Mesenchymal stem cell (in vitro differentiated cells and primary cell): ENCODE results near the gene MGA.
A peak's percentile ranks its signal among the peaks of the same experiment; 100 is the strongest.

Experiments
- DNase-seq: peaks from one replicate; pipeline ENCODE4 v3.0.0-alpha.2; 2013
- H2AFZ ChIP-seq: one replicate; pipeline ENCODE4 v1.6.1; 2013; ENCODE audit warnings: low read depth, mild to moderate bottlenecking, control low read depth, inconsistent platforms, low read length, moderate library complexity
- H2AK5ac ChIP-seq: 2 replicates; pipeline ENCODE4 v1.6.1; 2013; ENCODE audit warnings: low read length, moderate library complexity, mild to moderate bottlenecking, inconsistent platforms; ENCODE audit not compliant: severe bottlenecking
- H2BK120ac ChIP-seq: one replicate; pipeline ENCODE4 v1.6.1; 2013; ENCODE audit warnings: low read depth, mild to moderate bottlenecking, inconsistent platforms, low read length, moderate library complexity
- H2BK12ac ChIP-seq, 2 experiments: one replicate each; pipeline ENCODE4 v1.6.1; 2013; ENCODE audit warnings: inconsistent platforms in 2 of 2, low read length in 2 of 2, mild to moderate bottlenecking in 2 of 2, moderate library complexity in 2 of 2, control low read depth in 1 of 2
- H2BK15ac ChIP-seq: one replicate; pipeline ENCODE4 v1.6.1; 2013; ENCODE audit warnings: mild to moderate bottlenecking, low read depth, inconsistent platforms; ENCODE audit not compliant: poor library complexity, severe bottlenecking
- H2BK5ac ChIP-seq: 2 replicates; pipeline ENCODE4 v1.6.1; 2013; ENCODE audit warnings: low read depth, mild to moderate bottlenecking, low read length, control low read depth, inconsistent platforms; ENCODE audit not compliant: poor library complexity, severe bottlenecking
- H3K14ac ChIP-seq, 2 experiments: one replicate each; pipeline ENCODE4 v1.6.1; 2013; ENCODE audit warnings: inconsistent platforms in 2 of 2, low read length in 2 of 2, control low read depth in 1 of 2, mild to moderate bottlenecking in 1 of 2, moderate library complexity in 1 of 2
- H3K18ac ChIP-seq, 2 experiments: one replicate each; pipeline ENCODE4 v1.6.1; 2013; ENCODE audit warnings: inconsistent platforms in 2 of 2, low read length in 2 of 2, control low read depth in 1 of 2, low read depth in 1 of 2, mild to moderate bottlenecking in 1 of 2
- H3K23ac ChIP-seq, 2 experiments: one replicate each; pipeline ENCODE4 v1.6.1; 2013; ENCODE audit warnings: inconsistent platforms in 2 of 2, low read length in 2 of 2, mild to moderate bottlenecking in 2 of 2, moderate library complexity in 2 of 2, control low read depth in 1 of 2
- H3K27ac ChIP-seq: 2 replicates; pipeline ENCODE4 v1.5.1; 2013; ENCODE audit warnings: mild to moderate bottlenecking, moderate library complexity, low read length, control low read depth, inconsistent platforms; ENCODE audit not compliant: poor library complexity, severe bottlenecking
- H3K27me3 ChIP-seq, 2 experiments: 2 replicates each; pipeline versions ENCODE4 v1.6.1 to v1.7.0; 2013; ENCODE audit warnings: low read length in 2 of 2, mild to moderate bottlenecking in 2 of 2, moderate library complexity in 2 of 2, control low read depth in 1 of 2, inconsistent platforms in 1 of 2; ENCODE audit not compliant: control insufficient read depth in 1 of 2, insufficient read depth in 1 of 2
- H3K36me3 ChIP-seq, 2 experiments: 2 replicates each; pipeline versions ENCODE4 v1.6.1 to v1.7.0; 2013; ENCODE audit warnings: low read length in 2 of 2, control low read depth in 1 of 2, inconsistent platforms in 1 of 2, low read depth in 1 of 2, mild to moderate bottlenecking in 1 of 2; ENCODE audit not compliant: insufficient read depth in 2 of 2, control insufficient read depth in 1 of 2
- H3K4ac ChIP-seq, 2 experiments: one replicate each; pipeline ENCODE4 v1.6.1; 2013; ENCODE audit warnings: inconsistent platforms in 2 of 2, low read length in 2 of 2, mild to moderate bottlenecking in 2 of 2, moderate library complexity in 2 of 2, control low read depth in 1 of 2, low read depth in 1 of 2
- H3K4me1 ChIP-seq: 2 replicates; pipeline ENCODE4 v1.6.1; 2013; ENCODE audit warnings: low read depth, low read length, control low read depth; ENCODE audit not compliant: control insufficient read depth, insufficient read depth
- H3K4me2 ChIP-seq: 2 replicates; pipeline ENCODE4 v1.6.1; 2013; ENCODE audit warnings: low read length, mild to moderate bottlenecking, inconsistent platforms; ENCODE audit not compliant: poor library complexity, severe bottlenecking
- H3K4me3 ChIP-seq, 2 experiments: 2 replicates each; pipeline versions ENCODE4 v1.5.1 to v1.7.0; 2013; ENCODE audit warnings: low read length in 2 of 2, mild to moderate bottlenecking in 2 of 2, control low read depth in 1 of 2, low read depth in 1 of 2; ENCODE audit not compliant: insufficient read depth in 1 of 2
- H3K79me1 ChIP-seq: replicated peaks from 2 replicates; pipeline ENCODE4 v1.6.1; 2013; ENCODE audit warnings: mild to moderate bottlenecking, control low read depth, low read length, inconsistent platforms; ENCODE audit not compliant: poor library complexity, severe bottlenecking
- H3K9ac ChIP-seq: 2 replicates; pipeline ENCODE4 v1.7.0; 2013; ENCODE audit warnings: mild to moderate bottlenecking, low read length, moderate library complexity
- H3K9me3 ChIP-seq: 2 replicates; pipeline ENCODE4 v1.7.0; 2013; ENCODE audit warnings: mild to moderate bottlenecking, low read length; ENCODE audit not compliant: control insufficient read depth
- H4K8ac ChIP-seq: one replicate; pipeline ENCODE4 v1.6.1; 2013; ENCODE audit warnings: inconsistent platforms, mild to moderate bottlenecking, low read length, moderate library complexity
- H4K91ac ChIP-seq: one replicate; pipeline ENCODE4 v1.6.1; 2013; ENCODE audit warnings: mild to moderate bottlenecking, low read length, inconsistent platforms
- WGBS: methylation state at CpG from one replicate; pipeline ENCODE4 v1.1.7; 2013; ENCODE audit warnings: mixed read lengths; 5-methylcytosine and 5-hydroxymethylcytosine counted together

The MGA gene

DNA sequence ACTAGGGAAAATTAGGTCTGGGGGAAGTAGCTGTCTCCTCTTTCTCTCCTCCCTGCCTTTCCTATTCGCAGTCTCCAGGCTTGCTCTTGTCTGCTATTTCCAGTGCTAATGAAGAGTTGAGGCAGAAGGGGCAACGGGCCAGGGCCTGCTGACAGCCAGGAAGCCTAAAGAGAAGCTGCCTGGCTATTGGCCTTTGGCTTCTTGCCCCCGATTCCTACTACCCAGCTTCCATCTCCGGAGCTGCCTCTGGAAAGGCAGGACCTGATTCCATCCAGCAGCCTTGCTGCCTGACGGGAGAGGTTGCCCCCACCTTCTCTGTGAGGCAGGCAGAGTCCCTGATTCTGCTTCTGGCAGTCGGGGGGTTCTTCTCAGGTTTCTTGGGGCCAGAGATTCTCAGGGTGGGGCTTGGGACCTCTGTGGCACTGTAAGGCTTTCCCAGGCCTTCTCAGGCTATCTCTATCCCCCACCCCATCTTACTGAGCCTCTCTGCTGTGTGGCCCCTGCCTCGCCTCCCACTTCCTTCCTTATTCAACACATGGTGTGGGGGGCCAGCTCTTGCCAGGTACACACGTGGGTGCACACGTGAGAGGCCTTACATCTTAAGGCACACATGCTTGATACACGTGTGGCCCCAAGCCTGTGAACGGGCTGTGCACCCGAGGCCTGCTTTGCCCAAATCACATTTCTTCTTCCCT is 149.5 kb downstream of the MGA start:
- Histone ChIP-seq H3K9me3 (no peaks in the 10 kb centered on the region), H2BK120ac (no peak overlapping the region), H3K27me3 (no peaks in the 10 kb centered on the region), H2AFZ (no peak overlapping the region), H3K18ac (no peak overlapping the region), H2BK12ac (no peak overlapping the region), H3K4me3 (no peak overlapping the region), H3K4me1 (peaks cover 11% of the 10 kb centered on the region), H3K79me1 (peaks cover 38% of the 10 kb centered on the region), H3K14ac (peak overlapping the region in 1 of 2 experiments; percentile 41), H4K91ac (no peak overlapping the region), H3K23ac (no peak overlapping the region), H2BK5ac (no peak overlapping the region), H2BK15ac (no peak overlapping the region), H2AK5ac (no peak overlapping the region), H3K9ac (peak overlapping the region; percentile 33), H3K27ac (no peak overlapping the region), H3K4ac (no peak overlapping the region), H4K8ac (no peak overlapping the region), H3K36me3 (peaks cover 40 to 41% of the 10 kb centered on the region in 2 experiments), H3K4me2 (no peak overlapping the region)
- 91% methylated on average over 12 of the region's 12 CpGs for WGBS
- DNase-seq: no peak

DNA sequence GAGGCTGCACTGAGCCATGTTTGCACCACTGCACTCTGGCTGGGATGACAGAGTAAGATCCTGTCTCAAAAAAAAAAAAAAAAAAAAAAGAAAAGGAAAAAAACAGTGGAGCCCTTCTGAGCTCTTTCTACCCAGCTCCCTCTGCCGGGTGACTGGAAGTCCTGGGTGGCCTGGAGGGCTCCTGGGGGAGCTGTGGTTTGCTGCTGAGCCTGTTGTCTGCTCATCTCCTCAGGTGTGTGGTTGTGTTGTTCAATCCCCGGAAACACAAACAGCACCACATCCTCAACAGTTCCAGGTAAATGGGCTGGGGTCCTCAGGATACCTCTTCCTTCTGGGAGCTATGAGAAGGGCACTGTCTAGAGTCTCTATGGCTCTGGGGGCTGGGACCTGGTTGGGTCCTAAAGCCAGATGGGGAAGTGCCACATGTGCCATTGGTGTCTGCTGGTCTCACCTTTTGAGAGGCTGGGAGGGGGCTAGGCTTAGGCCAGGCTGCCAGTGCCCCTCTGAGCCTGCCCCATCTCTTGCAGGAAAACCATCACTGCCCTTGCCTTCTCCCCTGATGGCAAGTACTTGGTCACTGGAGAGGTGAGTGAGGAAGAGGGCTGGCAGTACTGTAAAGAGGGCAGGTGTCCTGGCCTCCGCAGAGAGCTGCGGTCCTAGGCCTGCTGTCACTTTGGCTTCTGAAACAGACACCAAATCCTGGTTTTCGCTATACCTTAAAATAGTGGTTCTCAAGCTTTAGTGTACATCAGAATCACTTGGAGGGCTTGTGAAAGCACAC is 150.6 kb downstream of the MGA start:
- H3K4me2 ChIP-seq: no peak overlapping the region
- H3K27me3 ChIP-seq: no peaks in the 10 kb centered on the region
- H4K91ac ChIP-seq: no peak overlapping the region
- H3K9me3 ChIP-seq: no peaks in the 10 kb centered on the region
- 100% methylated on average over 3 of the region's 5 CpGs for WGBS
- peaks cover 44 to 49% of the 10 kb centered on the region in 2 experiments for H3K36me3 ChIP-seq
- no peak overlapping the region for H4K8ac ChIP-seq
- H2BK15ac ChIP-seq: no peak overlapping the region
- no peak overlapping the region for H2BK12ac ChIP-seq
- peaks cover 35% of the 10 kb centered on the region for H3K79me1 ChIP-seq
- H2AK5ac ChIP-seq: no peak overlapping the region
- H3K27ac ChIP-seq: no peak overlapping the region
- no peak overlapping the region for H2BK120ac ChIP-seq
- H3K18ac ChIP-seq: no peak overlapping the region
- H3K14ac ChIP-seq: no peak overlapping the region
- H3K4me1 ChIP-seq: peaks cover 9% of the 10 kb centered on the region
- H3K23ac ChIP-seq: no peak overlapping the region
- no peak overlapping the region for H2BK5ac ChIP-seq
- no peak overlapping the region for H3K4me3 ChIP-seq
- peak; percentile 36 for DNase-seq
- H3K9ac ChIP-seq: peak overlapping the region; percentile 7
- H2AFZ ChIP-seq: no peak overlapping the region
- no peak overlapping the region for H3K4ac ChIP-seq

DNA sequence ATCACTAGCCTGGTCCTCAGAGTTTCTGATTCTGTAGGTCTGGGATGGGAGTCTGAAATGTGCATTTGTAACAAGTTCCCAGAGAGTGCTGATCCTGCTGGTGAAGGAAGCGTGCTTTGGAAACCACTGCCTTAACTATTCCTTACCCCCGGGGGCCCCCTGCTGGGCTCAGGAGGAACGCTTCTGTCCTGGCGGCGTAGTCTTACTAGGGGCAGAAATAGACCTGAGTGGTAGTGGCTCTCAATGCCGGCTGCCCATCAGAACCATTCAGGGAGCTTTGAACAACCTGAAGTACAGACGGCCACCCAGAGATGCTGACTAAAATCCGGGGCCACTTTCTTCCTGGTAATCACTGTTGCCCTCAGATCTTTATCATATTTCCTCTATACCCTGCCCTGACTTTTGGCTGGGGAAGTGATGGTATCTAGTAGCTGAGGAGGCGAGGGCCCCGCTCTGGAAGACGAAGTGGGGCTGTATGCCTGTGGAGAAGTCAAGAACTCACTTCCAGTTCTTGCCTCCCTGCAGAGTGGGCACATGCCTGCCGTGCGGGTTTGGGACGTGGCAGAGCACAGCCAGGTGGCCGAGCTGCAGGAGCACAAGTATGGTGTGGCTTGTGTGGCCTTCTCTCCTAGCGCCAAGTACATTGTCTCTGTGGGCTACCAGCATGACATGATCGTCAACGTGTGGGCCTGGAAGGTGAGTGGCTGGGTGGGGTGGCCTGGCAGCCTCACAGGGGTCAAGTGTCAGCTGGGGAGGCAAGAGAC is 151.4 kb downstream of the MGA start:
- no peak overlapping the region for H2BK5ac ChIP-seq
- no peak overlapping the region for H3K14ac ChIP-seq
- H3K4me2 ChIP-seq: no peak overlapping the region
- no peak overlapping the region for H2BK120ac ChIP-seq
- H3K4ac ChIP-seq: no peak overlapping the region
- no peaks in the 10 kb centered on the region for H3K27me3 ChIP-seq
- 62% methylated on average over 13 of the region's 18 CpGs for WGBS
- peak overlapping the region; percentile 7 for H3K9ac ChIP-seq
- peak; percentile 85 for DNase-seq
- peaks cover 44 to 51% of the 10 kb centered on the region in 2 experiments for H3K36me3 ChIP-seq
- no peak overlapping the region for H2BK15ac ChIP-seq
- H4K91ac ChIP-seq: no peak overlapping the region
- no peak overlapping the region for H4K8ac ChIP-seq
- no peak overlapping the region for H3K27ac ChIP-seq
- no peak overlapping the region for H3K18ac ChIP-seq
- no peaks in the 10 kb centered on the region for H3K9me3 ChIP-seq
- no peak overlapping the region for H2AFZ ChIP-seq
- H2BK12ac ChIP-seq: no peak overlapping the region
- H2AK5ac ChIP-seq: no peak overlapping the region
- peaks cover 28% of the 10 kb centered on the region for H3K79me1 ChIP-seq
- no peak overlapping the region for H3K23ac ChIP-seq
- peaks cover 5% of the 10 kb centered on the region for H3K4me1 ChIP-seq
- no peak overlapping the region for H3K4me3 ChIP-seq
